GM18907 (cell line): ENCODE measurements around the gene HAO2.
"Not testable (repeated sequence)": the region's sequence is repeated elsewhere in the genome, so short reads cannot be mapped to it uniquely, and the experiment has no call there.

ENCODE experiments used
- ATAC-seq: cut with Tn5 transposase; IDR thresholded peaks from one replicate; pipeline ENCODE4 v1.9.1; 2021; ENCODE audit warnings: mild to moderate bottlenecking, moderate library complexity; ENCODE audit not compliant: unreplicated experiment

HAO2 gene

GRCh38 chr1:119368554-119368953, at the start of gene HAO2:
Gene HAO2, plus strand, starts transcription at chr1:119368785. Its CDS starts 12,301 bp downstream, at chr1:119381086.
- no peak for ATAC-seq

- no peak for ATAC-seq
Measured at GRCh38 chr1:119320100-119320499, 48.5 kb upstream of the HAO2 start.

- no peak for ATAC-seq
Measured at GRCh38 chr1:119321666-119322419, 46.7 kb upstream of the HAO2 start.

- ATAC-seq: peak; percentile 93
Measured at GRCh38 chr1:119323216-119323982, 45.2 kb upstream of the HAO2 start.

- ATAC-seq: no peak
Measured at GRCh38 chr1:119324198-119324597, 44.4 kb upstream of the HAO2 start.

- ATAC-seq: no peak
Measured at GRCh38 chr1:119326251-119326650, 42.3 kb upstream of the HAO2 start.

GRCh38 chr1:119327094-119327449, 41.5 kb upstream of the HAO2 start:
- peak; percentile 0 for ATAC-seq

- peak; percentile 37 for ATAC-seq
Measured at GRCh38 chr1:119327450-119328155, 41.0 kb upstream of the HAO2 start.

GRCh38 chr1:119329541-119330461, 38.8 kb upstream of the HAO2 start:
- ATAC-seq: no peak

GRCh38 chr1:119330466-119331189, 38.0 kb upstream of the HAO2 start:
- ATAC-seq: no peak

- no peak for ATAC-seq
Measured at GRCh38 chr1:119331190-119331515, 37.4 kb upstream of the HAO2 start.

GRCh38 chr1:119331915-119332314, 36.7 kb upstream of the HAO2 start:
- ATAC-seq: no peak

GRCh38 chr1:119332622-119333021, 36.0 kb upstream of the HAO2 start:
- no peak for ATAC-seq

- no peak for ATAC-seq
Measured at GRCh38 chr1:119333163-119333896, 35.3 kb upstream of the HAO2 start.

GRCh38 chr1:119333897-119334250, 34.7 kb upstream of the HAO2 start:
- ATAC-seq: not testable (repeated sequence)

- ATAC-seq: no peak
Measured at GRCh38 chr1:119336848-119337247, 31.7 kb upstream of the HAO2 start.

- no peak for ATAC-seq
Measured at GRCh38 chr1:119338004-119338403, 30.6 kb upstream of the HAO2 start.

- ATAC-seq: no peak
Measured at GRCh38 chr1:119338757-119339156, 29.8 kb upstream of the HAO2 start.

- no peak for ATAC-seq
Measured at GRCh38 chr1:119340861-119341261, 27.7 kb upstream of the HAO2 start.
